Measurements from ENCODE around the gene COPRS.

Gene COPRS

GRCh38 chr17:31875081-31875480 is 16.0 kb upstream of the COPRS start:
- H3K4me2 ChIP-seq (ENCODE audit: insufficient read depth, low read length, poor library complexity, severe bottlenecking), result no peak overlapping the region
- whole genome bisulfite sequencing, 2 donors (ENCODE audit: extremely low coverage in 2 of 2, insufficient read length in 2 of 2, insufficient replicate concordance in 1 of 2), result no CpG with 5 or more reads among the region's 2 CpGs
- H3K4ac ChIP-seq (ENCODE audit: low read length), result no peak overlapping the region
- no peak overlapping the region for H4K8ac ChIP-seq (ENCODE audit: low read depth, low read length)
- H2BK12ac ChIP-seq (ENCODE audit: low read length), result no peak overlapping the region
- H3K9me3 ChIP-seq (replicated peaks in 1 of 2; ENCODE audit: control insufficient read depth in 2 of 2, insufficient read depth in 1 of 2, low read depth in 1 of 2, low read length in 2 of 2), result no peaks in the 10 kb centered on the region
- no peak overlapping the region for H3K27ac ChIP-seq (replicated peaks; ENCODE audit: low read length)
- no peaks in the 10 kb centered on the region for H3K27me3 ChIP-seq (ENCODE audit: control insufficient read depth in 3 of 3, insufficient read depth in 3 of 3, low read depth in 1 of 3, low read length in 3 of 3)
- no peak overlapping the region for H2BK15ac ChIP-seq (ENCODE audit: low read length)
- no peak overlapping the region for H2AK5ac ChIP-seq (ENCODE audit: low read depth, low read length)
- H3K4me3 ChIP-seq (ENCODE audit: low read length in 2 of 2), result no peak overlapping the region
- no peak overlapping the region for H4K91ac ChIP-seq (ENCODE audit: low read depth, low read length, poor library complexity)
- no peak overlapping the region for H3K9ac ChIP-seq (ENCODE audit: low read depth, low read length, poor library complexity)
- H2BK5ac ChIP-seq (ENCODE audit: low read length), result no peak overlapping the region
- H2AFZ ChIP-seq (ENCODE audit: low read length), result no peak overlapping the region
- DNase-seq (ENCODE audit: low spot score), result no peak
- no peak overlapping the region for H3K18ac ChIP-seq (ENCODE audit: low read length)
- peaks cover 0 to 8% of the 10 kb centered on the region in 2 donors for H3K4me1 ChIP-seq (ENCODE audit: control insufficient read depth in 2 of 2, insufficient read depth in 1 of 2, low read depth in 1 of 2, low read length in 2 of 2)
- H3K36me3 ChIP-seq (replicated peaks in 1 of 2; ENCODE audit: control insufficient read depth in 2 of 2, insufficient read depth in 2 of 2, low read length in 2 of 2), result peaks cover 25 to 88% of the 10 kb centered on the region in 2 donors
- peaks cover 1% of the 10 kb centered on the region for H3K79me1 ChIP-seq (ENCODE audit: low read depth, low read length)
- H2BK120ac ChIP-seq (ENCODE audit: low read depth, low read length), result no peak overlapping the region
- no peak overlapping the region for H3K14ac ChIP-seq (ENCODE audit: low read length)
- no peak overlapping the region for H3K23ac ChIP-seq (ENCODE audit: low read depth, low read length, poor library complexity)

- H4K91ac ChIP-seq (ENCODE audit: low read depth, low read length, poor library complexity), result no peak overlapping the region
- no peak overlapping the region for H3K18ac ChIP-seq (ENCODE audit: low read length)
- no peaks in the 10 kb centered on the region for H3K4me1 ChIP-seq (ENCODE audit: control insufficient read depth in 2 of 2, insufficient read depth in 1 of 2, low read depth in 1 of 2, low read length in 2 of 2)
- no peak overlapping the region for H2AFZ ChIP-seq (ENCODE audit: low read length)
- no peak overlapping the region for H3K4me3 ChIP-seq (ENCODE audit: low read length in 2 of 2)
- H4K8ac ChIP-seq (ENCODE audit: low read depth, low read length), result no peak overlapping the region
- H3K4ac ChIP-seq (ENCODE audit: low read length), result no peak overlapping the region
- no peaks in the 10 kb centered on the region for H3K9me3 ChIP-seq (replicated peaks in 1 of 2; ENCODE audit: control insufficient read depth in 2 of 2, insufficient read depth in 1 of 2, low read depth in 1 of 2, low read length in 2 of 2)
- no peak overlapping the region for H2BK120ac ChIP-seq (ENCODE audit: low read depth, low read length)
- no peaks in the 10 kb centered on the region for H3K27me3 ChIP-seq (ENCODE audit: control insufficient read depth in 3 of 3, insufficient read depth in 3 of 3, low read depth in 1 of 3, low read length in 3 of 3)
- peaks cover 20 to 92% of the 10 kb centered on the region in 2 donors for H3K36me3 ChIP-seq (replicated peaks in 1 of 2; ENCODE audit: control insufficient read depth in 2 of 2, insufficient read depth in 2 of 2, low read length in 2 of 2)
- no peak overlapping the region for H3K14ac ChIP-seq (ENCODE audit: low read length)
- H2BK12ac ChIP-seq (ENCODE audit: low read length), result no peak overlapping the region
- no peak overlapping the region for H2BK15ac ChIP-seq (ENCODE audit: low read length)
- H3K27ac ChIP-seq (replicated peaks; ENCODE audit: low read length), result no peak overlapping the region
- no peak overlapping the region for H3K4me2 ChIP-seq (ENCODE audit: insufficient read depth, low read length, poor library complexity, severe bottlenecking)
- H2BK5ac ChIP-seq (ENCODE audit: low read length), result no peak overlapping the region
- no peak for DNase-seq (ENCODE audit: low spot score)
- no CpG with 5 or more reads among the region's 5 CpGs for WGBS, 2 donors (ENCODE audit: extremely low coverage in 2 of 2, insufficient read length in 2 of 2, insufficient replicate concordance in 1 of 2)
- no peaks in the 10 kb centered on the region for H3K79me1 ChIP-seq (ENCODE audit: low read depth, low read length)
- H3K23ac ChIP-seq (ENCODE audit: low read depth, low read length, poor library complexity), result no peak overlapping the region
- no peak overlapping the region for H2AK5ac ChIP-seq (ENCODE audit: low read depth, low read length)
- no peak overlapping the region for H3K9ac ChIP-seq (ENCODE audit: low read depth, low read length, poor library complexity)
Measured at GRCh38 chr17:31869797-31870568, 10.9 kb upstream of the COPRS start.

- Histone ChIP-seq H4K91ac (ENCODE audit: low read depth, low read length, poor library complexity) (no peak overlapping the region), H3K79me1 (ENCODE audit: low read depth, low read length) (no peaks in the 10 kb centered on the region), H3K23ac (ENCODE audit: low read depth, low read length, poor library complexity) (no peak overlapping the region), H2BK12ac (ENCODE audit: low read length) (no peak overlapping the region), H3K18ac (ENCODE audit: low read length) (no peak overlapping the region), H4K8ac (ENCODE audit: low read depth, low read length) (no peak overlapping the region), H3K4me2 (ENCODE audit: insufficient read depth, low read length, poor library complexity, severe bottlenecking) (no peak overlapping the region), H3K27ac (replicated peaks; ENCODE audit: low read length) (no peak overlapping the region), H3K4ac (ENCODE audit: low read length) (no peak overlapping the region), H2AK5ac (ENCODE audit: low read depth, low read length) (no peak overlapping the region), H2BK120ac (ENCODE audit: low read depth, low read length) (no peak overlapping the region), H3K27me3 (ENCODE audit: control insufficient read depth in 3 of 3, insufficient read depth in 3 of 3, low read depth in 1 of 3, low read length in 3 of 3) (no peaks in the 10 kb centered on the region), H3K4me1 (ENCODE audit: control insufficient read depth in 2 of 2, insufficient read depth in 1 of 2, low read depth in 1 of 2, low read length in 2 of 2) (no peaks in the 10 kb centered on the region), H2AFZ (ENCODE audit: low read length) (no peak overlapping the region), H3K4me3 (ENCODE audit: low read length in 2 of 2) (no peak overlapping the region), H2BK15ac (ENCODE audit: low read length) (no peak overlapping the region), H3K9me3 (replicated peaks in 1 of 2; ENCODE audit: control insufficient read depth in 2 of 2, insufficient read depth in 1 of 2, low read depth in 1 of 2, low read length in 2 of 2) (no peaks in the 10 kb centered on the region), H3K36me3 (replicated peaks in 1 of 2; ENCODE audit: control insufficient read depth in 2 of 2, insufficient read depth in 2 of 2, low read length in 2 of 2) (peaks cover 23 to 94% of the 10 kb centered on the region in 2 donors), H2BK5ac (ENCODE audit: low read length) (no peak overlapping the region), H3K9ac (ENCODE audit: low read depth, low read length, poor library complexity) (no peak overlapping the region), H3K14ac (ENCODE audit: low read length) (no peak overlapping the region)
- WGBS, 2 donors (ENCODE audit: extremely low coverage in 2 of 2, insufficient read length in 2 of 2, insufficient replicate concordance in 1 of 2), result no CpG with 5 or more reads among the region's 2 CpGs
- no peak for DNase-seq (ENCODE audit: low spot score)
Measured at GRCh38 chr17:31869031-31869430, 10.0 kb upstream of the COPRS start.

- no peak overlapping the region for H2BK5ac ChIP-seq (ENCODE audit: low read length)
- no CpG with 5 or more reads among the region's 16 CpGs for WGBS, 2 donors (ENCODE audit: extremely low coverage in 2 of 2, insufficient read length in 2 of 2, insufficient replicate concordance in 1 of 2)
- H3K27me3 ChIP-seq (ENCODE audit: control insufficient read depth in 3 of 3, insufficient read depth in 3 of 3, low read depth in 1 of 3, low read length in 3 of 3), result no peaks in the 10 kb centered on the region
- no peak overlapping the region for H3K9ac ChIP-seq (ENCODE audit: low read depth, low read length, poor library complexity)
- H2BK12ac ChIP-seq (ENCODE audit: low read length), result no peak overlapping the region
- H4K8ac ChIP-seq (ENCODE audit: low read depth, low read length), result no peak overlapping the region
- H3K18ac ChIP-seq (ENCODE audit: low read length), result no peak overlapping the region
- H3K9me3 ChIP-seq (replicated peaks in 1 of 2; ENCODE audit: control insufficient read depth in 2 of 2, insufficient read depth in 1 of 2, low read depth in 1 of 2, low read length in 2 of 2), result no peaks in the 10 kb centered on the region
- peak overlapping the region; percentile 76 for H2AFZ ChIP-seq (ENCODE audit: low read length)
- H4K91ac ChIP-seq (ENCODE audit: low read depth, low read length, poor library complexity), result no peak overlapping the region
- peaks cover 10% of the 10 kb centered on the region in 2 donors for H3K4me1 ChIP-seq (ENCODE audit: control insufficient read depth in 2 of 2, insufficient read depth in 1 of 2, low read depth in 1 of 2, low read length in 2 of 2)
- H3K79me1 ChIP-seq (ENCODE audit: low read depth, low read length), result peaks cover 4% of the 10 kb centered on the region
- no peak overlapping the region for H3K14ac ChIP-seq (ENCODE audit: low read length)
- peaks cover 7 to 52% of the 10 kb centered on the region in 2 donors for H3K36me3 ChIP-seq (replicated peaks in 1 of 2; ENCODE audit: control insufficient read depth in 2 of 2, insufficient read depth in 2 of 2, low read length in 2 of 2)
- no peak for DNase-seq (ENCODE audit: low spot score)
- no peak overlapping the region for H3K23ac ChIP-seq (ENCODE audit: low read depth, low read length, poor library complexity)
- H2BK120ac ChIP-seq (ENCODE audit: low read depth, low read length), result no peak overlapping the region
- no peak overlapping the region for H3K27ac ChIP-seq (replicated peaks; ENCODE audit: low read length)
- peak overlapping the region; percentile 86 for H3K4me2 ChIP-seq (ENCODE audit: insufficient read depth, low read length, poor library complexity, severe bottlenecking)
- no peak overlapping the region for H2AK5ac ChIP-seq (ENCODE audit: low read depth, low read length)
- H2BK15ac ChIP-seq (ENCODE audit: low read length), result no peak overlapping the region
- H3K4me3 ChIP-seq (ENCODE audit: low read length in 2 of 2), result peak overlapping the region; percentile 53 to 76
- no peak overlapping the region for H3K4ac ChIP-seq (ENCODE audit: low read length)
Measured at GRCh38 chr17:31859487-31860008, 504 bp upstream of the COPRS start.

Measured in neuronal stem cell (in vitro differentiated cells).